Measurements from ENCODE around the gene ADAM19.
"Not testable (repeated sequence)": the region's sequence is repeated elsewhere in the genome, so short reads cannot be mapped to it uniquely, and the experiment has no call there.

Gene ADAM19

GRCh38 chr5:157491471-157491995 is 84.0 kb downstream of the ADAM19 start:
- FAIRE-seq (no peak), DNase-seq (ENCODE audit: low spot score) (no peak)

DNA sequence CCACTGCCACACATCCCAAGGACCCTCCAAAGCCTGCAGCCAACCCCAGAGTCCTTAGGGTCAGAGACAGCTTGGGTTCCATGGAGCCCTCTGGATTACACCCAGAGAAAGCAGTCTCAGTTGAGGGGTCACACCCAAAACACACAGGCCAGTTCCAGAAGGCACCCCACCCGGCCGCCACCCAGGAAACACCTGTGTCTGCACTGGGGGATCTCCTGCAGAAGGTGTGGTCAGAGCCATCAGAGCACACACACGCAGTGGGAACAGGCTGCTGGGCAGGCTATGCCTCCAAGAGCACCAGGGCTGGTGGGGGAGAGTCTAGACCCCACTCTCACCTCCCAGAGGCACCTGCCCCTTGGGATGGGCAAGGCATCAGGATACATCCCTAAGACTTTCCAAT is 88.2 kb downstream of the ADAM19 start:
- FAIRE-seq: no peak
- DNase-seq (ENCODE audit: low spot score): no peak

- no peak for FAIRE-seq
Measured at GRCh38 chr5:157486861-157487260, 88.7 kb downstream of the ADAM19 start.

DNA sequence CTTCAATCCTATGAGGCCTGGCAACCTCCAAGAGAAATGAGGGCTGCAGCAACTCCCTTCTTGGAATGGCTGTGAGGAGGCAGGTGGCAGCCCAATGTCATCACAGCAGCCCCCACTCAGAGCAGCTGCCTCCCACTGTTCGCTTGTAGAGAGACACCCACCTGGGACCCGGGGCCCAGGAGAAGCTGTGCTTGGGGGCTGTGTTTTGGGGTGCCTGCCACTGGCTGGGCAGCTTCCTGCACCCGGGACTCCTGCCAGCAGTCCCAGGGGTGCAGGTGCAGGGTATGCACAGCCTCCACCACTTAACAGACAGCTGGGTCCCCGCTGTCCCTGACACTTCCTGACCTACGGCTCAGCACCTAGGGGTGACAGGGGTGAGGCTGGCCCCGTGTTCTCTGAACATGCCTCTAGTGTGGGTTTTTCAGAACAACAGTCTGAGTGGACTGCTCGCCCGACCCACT is 89.3 kb downstream of the ADAM19 start:
- no peak for FAIRE-seq
- no peak for DNase-seq (ENCODE audit: low spot score)

More at GRCh38 chr5:157486861-157487260, 88.7 kb downstream of the ADAM19 start:
- DNase-seq (ENCODE audit: low spot score): no peak

GRCh38 chr5:157485811-157486210 is 89.8 kb downstream of the ADAM19 start:
- no peak for FAIRE-seq
- no peak for DNase-seq (ENCODE audit: low spot score)

- no peak for FAIRE-seq
- no peak for DNase-seq (ENCODE audit: low spot score)
Measured at GRCh38 chr5:157485340-157485739, 90.2 kb downstream of the ADAM19 start.

DNA sequence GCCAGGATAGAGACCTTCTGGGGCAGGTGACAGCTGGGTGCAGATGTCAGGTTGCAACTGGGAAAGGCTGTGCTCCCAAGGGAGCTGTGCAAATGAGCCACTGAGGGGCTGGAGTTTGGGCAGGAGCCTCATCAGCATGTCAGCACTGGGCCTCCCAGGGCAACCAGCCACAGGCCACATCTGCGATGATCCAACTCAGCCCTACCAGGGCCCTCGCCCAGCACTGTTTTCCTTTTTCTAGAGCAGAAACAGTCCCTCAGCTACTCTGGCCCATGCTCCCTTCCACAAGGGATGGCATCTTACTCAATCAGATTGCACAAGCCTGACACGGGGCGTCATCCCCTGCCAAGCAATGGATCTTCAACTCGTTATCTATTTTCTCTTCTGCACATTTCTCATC is 90.8 kb downstream of the ADAM19 start:
- DNase-seq (ENCODE audit: low spot score) (no peak), FAIRE-seq (no peak)

- DNase-seq (ENCODE audit: low spot score); FAIRE-seq: not testable (repeated sequence)
Measured at GRCh38 chr5:157482702-157483101, 92.9 kb downstream of the ADAM19 start.

- FAIRE-seq (no peak), DNase-seq (ENCODE audit: low spot score) (no peak)
Measured at GRCh38 chr5:157481666-157482065, 93.9 kb downstream of the ADAM19 start.

DNA sequence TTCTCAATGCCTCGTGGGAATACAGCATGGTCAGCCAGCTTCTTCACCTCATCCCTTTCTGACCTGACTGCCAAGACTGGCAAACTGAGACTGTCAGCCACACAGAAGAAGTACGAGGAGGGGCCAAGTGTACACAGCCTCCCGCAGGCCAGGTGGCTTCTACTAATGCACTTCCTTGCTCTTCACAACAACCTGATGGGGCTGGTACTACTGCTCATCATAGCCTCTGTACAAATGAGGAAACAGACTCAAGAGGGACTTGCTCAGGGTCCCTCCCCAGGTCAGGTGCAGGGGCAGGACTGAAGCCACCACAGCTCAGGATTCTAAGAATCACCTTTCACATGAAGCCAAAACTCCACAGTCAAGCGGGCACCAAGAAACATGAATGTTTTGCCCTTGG is 94.3 kb downstream of the ADAM19 start:
- no peak for FAIRE-seq
- DNase-seq (ENCODE audit: low spot score): no peak

DNA sequence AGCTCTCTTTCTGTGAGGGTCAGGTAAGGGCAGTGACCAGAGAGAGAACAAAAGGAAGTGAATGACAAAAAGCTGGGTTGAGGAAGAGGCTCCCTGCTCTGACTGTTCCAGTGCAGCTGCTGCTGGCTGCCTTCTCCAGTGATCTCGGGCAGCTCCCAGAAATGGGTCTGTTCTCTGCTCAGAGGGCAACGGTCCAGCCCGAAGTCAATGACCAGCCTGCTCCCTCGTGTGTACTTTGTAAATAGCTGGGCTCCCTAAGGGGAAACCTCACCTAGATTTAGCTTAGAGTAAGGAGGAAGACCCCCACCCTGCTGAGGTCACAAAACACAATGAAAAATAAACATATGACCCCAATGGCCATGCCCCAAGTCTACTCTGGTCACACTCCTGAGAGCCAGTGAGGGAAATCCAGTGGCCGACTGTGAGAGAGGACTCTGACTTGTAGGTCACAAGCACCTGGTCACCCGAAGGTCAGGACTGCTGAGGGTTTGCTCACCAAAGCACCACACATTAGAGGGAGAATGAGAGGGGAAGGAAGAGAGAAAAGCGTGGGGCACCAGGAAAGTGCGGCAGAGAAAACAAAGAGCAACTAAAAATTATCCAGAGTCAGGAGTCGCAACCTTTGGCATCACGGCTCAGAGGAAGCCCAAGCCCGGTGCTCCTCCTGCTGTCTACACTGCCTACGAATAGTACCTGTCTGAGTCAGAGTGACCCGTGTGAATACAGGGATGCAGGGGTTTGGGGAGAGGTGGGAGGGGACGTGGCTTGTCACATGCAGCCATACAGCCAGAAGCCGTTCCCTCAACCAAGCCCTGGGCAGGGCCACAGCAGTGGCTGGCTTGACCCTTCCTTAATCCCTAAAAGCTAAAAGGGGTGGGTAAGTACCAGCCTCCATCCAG is 95.7 kb downstream of the ADAM19 start:
- DNase-seq (ENCODE audit: low spot score): no peak
- no peak for FAIRE-seq

- FAIRE-seq: no peak
- no peak for DNase-seq (ENCODE audit: low spot score)
Measured at GRCh38 chr5:157479166-157479565, 96.4 kb downstream of the ADAM19 start.

GRCh38 chr5:157478726-157479125 is 96.8 kb downstream of the ADAM19 start:
- DNase-seq (ENCODE audit: low spot score) (no peak), FAIRE-seq (no peak)

GRCh38 chr5:157477814-157478494 is 97.6 kb downstream of the ADAM19 start:
- FAIRE-seq: no peak

DNA sequence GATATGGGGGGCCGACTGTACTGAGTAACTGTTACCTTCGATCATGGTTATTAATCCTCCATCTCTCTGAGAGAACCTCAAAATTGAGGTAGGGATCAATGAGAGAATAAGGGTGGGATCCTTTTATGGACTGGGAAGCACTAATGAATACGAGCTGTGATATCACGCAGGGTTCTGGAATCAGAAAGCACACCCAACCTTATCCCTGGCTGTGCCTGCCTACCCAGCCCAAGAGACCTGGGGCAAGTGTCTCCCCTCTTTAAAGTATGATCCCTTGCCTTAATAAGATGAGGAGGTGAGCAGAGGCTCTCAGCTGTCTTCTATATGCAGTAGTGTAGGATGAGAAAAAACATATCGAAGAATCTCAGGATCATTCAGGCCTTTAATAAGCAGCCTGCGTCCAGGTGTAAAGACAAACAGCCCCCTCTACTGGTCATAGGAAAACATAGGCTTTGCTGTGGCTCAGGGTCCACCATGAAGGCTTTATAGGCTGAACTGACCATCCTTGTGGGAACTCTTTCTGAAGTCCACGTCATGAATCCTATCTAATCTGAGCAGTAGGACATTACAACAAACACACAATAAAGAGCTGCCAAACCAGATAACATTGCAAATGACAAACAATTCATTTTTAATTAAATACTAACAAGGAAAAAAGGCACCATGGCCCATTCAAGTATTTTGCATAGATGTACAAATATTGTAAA is 98.7 kb downstream of the ADAM19 start:
- DNase-seq (ENCODE audit: low spot score): peak; percentile 69
- no peak for FAIRE-seq

More at GRCh38 chr5:157477814-157478494, 97.6 kb downstream of the ADAM19 start:
- no peak for DNase-seq (ENCODE audit: low spot score)

GRCh38 chr5:157475432-157475831 is 100.1 kb downstream of the ADAM19 start:
- FAIRE-seq: no peak
- no peak for DNase-seq (ENCODE audit: low spot score)

GRCh38 chr5:157473383-157474320 is 101.9 kb downstream of the ADAM19 start:
- DNase-seq (ENCODE audit: low spot score) (no peak), FAIRE-seq (no peak)

GRCh38 chr5:157471709-157472108 is 103.9 kb downstream of the ADAM19 start:
- FAIRE-seq: no peak
- peak; percentile 55 for DNase-seq (ENCODE audit: low spot score)

GRCh38 chr5:157470631-157471030 is 104.9 kb downstream of the ADAM19 start:
- DNase-seq (ENCODE audit: low spot score) (no peak), FAIRE-seq (no peak)

- FAIRE-seq: no peak
- DNase-seq (ENCODE audit: low spot score): no peak
Measured at GRCh38 chr5:157469687-157470086, 105.9 kb downstream of the ADAM19 start.

Data from urothelium cell line (cell line).